Femur (tissue), 1 donor: Measurements from ENCODE around the gene C4orf54.

Experiments used
- DNase-seq: peaks from one replicate; pipeline ENCODE4 v3.0.0-alpha.2; 2017

C4orf54 gene

DNA sequence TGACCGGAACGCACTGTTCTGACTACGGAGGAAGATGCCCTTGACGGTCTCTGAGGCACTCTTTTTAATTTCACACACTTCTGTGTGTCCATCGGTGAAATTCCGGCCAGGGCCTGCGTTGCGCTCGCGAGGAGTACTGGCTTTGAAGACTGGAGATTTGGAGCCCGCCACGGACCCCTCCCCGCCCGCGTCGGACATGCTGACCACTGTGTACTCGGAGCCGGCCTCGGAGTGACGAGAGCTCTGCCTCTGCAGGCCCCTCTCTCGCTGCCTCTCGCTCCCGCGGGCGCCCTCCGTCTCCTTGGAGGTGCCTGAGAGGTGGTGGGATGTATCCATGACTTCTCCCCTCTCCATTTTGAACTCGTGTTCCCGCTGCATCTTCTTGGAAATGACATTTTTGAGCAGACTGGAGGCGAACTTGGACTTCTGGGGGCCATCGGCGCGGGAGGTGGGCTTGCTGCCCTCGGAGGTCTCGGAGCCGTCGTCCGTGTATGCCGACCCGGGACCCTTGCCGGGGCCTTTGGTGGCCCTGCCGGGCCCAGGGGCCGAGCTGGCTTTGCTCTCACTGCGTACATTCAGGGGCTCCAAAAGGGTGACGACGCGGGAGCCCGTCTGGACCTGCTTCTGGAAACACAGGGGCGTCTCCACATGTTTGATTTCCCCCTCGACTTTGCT is 5.7 kb downstream of the C4orf54 start:
- DNase-seq: no peak

DNA sequence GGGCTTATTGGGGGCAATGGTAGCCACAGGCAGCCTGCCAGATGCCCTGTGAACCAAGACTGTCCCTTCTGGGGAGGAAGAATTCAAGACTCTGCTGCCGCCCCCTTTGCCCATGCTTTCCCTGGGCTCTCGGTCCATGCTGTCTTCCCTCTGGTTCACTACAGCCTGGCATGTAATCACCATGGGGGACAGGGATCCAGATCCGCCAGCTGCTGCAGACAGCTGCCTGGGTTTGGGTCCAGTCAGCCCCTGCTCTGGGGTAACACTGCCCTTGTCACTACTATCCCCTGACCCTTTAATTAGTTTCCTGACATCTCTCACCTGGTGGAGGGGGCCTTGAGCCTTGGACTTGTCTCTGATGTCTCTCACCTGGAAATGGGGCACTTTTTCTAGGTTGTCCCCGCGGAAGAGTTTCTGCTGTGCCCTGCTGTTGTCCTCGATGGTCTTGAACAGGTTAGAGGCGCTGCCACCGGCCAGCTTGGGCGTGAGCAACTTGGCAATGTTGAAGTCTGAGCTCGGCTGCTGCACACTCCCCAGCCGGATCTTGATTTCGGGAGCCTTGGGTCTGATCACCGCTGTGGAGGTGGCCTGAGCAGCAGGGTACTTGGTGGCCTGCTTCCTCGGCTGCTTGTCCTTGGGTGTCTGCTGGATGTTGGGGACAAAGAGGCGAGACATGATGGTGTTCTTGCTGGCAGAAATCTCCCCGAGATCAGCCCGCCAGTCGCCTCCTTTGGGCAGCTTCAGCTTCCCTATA is 6.4 kb downstream of the C4orf54 start:
- DNase-seq: peak; percentile 39

DNA sequence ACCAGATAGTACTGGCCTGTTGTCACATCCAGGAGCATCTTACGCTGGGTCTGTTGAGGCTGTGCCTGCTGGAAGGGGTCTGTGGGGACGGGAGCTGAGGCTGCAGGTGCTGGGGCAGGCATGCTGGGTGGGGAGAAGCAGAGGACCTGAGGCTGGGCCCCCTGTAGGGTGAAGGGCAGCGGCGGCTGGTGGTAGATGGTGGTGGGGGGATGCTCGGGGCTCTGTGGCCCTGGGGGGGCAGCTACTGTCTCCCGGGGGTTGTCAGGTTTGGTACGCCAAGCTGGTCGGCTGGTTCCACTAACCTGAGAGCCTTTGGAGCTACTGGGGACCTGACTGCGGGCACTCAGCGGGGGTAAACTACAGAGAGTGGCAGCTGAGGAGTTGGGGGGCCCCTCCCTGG is 7.8 kb downstream of the C4orf54 start:
- no peak for DNase-seq

DNA sequence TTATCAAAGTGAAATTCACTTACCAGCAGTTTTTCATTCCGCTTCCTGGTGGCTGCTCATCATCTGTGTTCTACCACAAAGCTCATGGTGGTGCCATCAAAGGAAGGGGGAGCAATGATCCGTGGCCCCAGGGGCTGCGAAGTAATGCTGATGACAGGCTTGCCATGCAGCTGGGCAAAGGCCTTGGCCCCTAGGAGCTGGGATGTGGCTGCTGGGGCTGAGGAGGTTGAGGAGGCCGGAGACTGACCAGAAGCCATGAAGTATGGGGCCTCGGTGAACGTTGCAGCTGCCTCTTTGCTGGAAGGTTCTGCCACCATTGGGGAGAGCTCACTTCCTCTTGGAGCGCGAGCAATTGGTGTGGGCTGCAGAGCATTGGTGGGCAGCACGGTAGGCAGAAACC is 8.4 kb downstream of the C4orf54 start:
- no peak for DNase-seq

DNA sequence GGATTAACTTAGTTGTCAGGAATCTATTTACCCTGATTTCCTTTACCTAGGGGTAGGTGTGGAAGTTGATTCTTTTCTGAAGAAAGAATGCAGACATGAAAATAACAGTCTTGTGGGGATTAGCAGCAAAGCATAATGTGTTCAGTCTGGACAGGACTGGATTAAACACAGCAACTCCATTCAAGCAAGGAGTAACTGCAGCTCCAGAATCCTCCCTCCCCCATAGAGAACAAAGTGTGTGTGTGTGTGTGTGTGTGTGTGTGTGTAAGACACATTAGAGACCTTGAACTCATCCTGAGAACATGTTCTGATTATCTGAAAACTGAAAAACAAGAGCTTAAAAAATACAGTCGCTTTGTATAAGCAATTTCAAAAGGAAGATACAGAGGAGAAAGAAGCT is 9.3 kb downstream of the C4orf54 start:
- DNase-seq: no peak

DNA sequence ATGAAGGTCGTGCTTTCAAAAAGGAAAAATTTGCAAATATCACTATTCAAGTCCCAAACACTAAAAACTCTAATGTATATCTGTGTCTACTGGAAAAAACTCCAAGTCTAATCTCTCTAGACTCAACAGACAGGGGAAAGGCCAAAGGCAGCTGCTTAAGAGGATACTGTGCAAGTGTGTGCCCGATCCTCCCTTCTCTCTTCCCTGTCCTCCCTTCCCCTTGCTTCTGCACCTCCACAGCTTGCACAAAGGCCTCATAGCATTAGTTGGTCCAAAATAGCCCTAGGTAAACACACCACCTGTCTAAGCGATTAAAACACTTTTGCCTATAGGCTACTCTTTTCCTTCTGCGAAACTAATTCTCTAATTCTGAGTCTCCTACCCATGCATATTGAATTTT is 10.6 kb downstream of the C4orf54 start:
- no peak for DNase-seq

DNA sequence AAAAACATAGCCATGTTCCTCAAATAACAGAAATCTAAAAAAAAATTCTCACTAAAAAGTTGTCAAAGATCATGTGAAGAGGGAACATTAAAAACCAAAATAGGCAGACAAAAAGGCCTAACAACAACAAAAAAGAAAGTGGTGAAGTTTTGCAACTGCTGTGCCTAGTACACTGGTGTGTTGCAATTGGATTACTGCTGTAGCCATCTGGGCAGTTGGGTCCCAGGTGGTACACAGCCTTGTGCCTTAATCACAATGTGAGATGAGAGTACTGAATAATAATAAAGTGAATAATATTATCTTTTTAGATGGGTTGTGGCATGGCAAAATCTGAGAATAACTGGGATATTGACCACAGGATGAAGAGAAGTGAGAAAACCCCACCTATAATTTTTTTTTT is 12.0 kb downstream of the C4orf54 start:
- DNase-seq: no peak

DNA sequence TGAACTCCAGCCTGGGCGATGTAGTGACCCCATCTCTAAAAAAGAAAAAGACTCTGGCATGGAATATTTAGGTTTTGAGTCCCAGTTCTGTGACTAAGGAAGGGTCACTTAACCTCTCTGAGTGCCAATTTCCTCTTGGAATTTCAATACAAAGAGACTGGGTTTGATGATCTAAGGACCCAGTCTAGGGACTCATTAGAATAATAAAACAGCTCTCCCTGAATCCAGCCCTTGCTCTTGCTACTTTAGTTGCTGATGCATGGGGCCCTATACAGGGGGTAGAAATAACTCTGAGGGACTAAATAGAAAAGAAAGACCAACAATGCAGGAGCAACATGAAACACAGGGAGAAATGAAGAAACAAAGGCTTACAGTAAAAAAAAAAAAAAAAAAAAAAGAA is 12.6 kb downstream of the C4orf54 start:
- DNase-seq: no peak

DNA sequence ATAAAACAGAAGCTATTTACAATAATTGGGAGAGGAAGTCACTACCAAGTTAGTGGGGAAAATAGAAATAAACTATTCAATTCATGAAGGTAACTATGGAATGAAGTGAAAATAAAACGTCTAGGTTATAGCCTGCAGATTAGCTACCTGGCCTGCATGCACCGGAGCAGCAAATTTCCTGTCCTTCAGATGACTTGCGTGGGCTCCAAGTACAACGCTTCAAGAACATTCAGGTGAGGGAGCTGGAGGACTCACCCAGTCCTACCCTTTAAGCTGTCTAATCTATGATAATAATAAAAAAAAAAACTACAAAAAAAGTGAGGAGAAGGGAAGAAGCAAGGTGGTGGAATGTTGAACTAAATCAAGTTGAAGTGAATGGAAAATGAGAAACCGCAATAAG is 13.2 kb downstream of the C4orf54 start:
- no peak for DNase-seq

DNA sequence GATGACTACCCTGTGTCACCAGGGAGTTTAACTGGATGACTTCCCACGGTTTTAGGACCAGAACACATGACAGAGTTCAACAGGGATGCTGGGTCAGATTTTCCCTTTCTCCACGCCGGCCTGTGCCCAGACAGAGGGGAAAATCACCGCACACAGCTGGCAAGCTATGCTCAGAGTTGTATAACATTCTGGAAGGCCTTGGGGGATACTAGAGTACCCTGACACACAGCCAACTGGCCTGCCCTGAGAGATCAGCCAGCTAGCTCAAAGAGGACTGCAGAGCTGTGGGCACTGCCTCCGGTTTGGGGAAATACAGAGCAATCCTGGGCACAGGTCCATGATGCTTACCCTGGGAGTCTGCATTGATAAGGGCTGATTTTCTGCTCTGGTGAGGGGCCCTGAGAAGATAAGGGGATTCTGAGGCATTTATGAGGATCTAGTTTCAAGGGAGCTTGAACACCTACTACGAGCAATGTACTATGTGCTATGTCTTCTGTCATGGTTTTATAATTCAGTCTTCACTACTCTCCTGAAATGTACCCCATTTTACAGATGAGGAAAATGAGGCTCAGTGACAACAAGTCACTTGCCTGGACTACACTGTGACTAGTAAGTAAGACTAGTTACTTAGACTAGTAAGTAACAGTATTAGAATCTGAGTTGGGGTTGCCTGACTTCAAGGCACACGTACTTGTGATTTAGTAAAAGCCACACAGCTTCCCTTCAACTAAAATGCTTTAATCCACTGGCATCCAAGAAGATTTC is 14.7 kb downstream of the C4orf54 start:
- peak; percentile 83 for DNase-seq

DNA sequence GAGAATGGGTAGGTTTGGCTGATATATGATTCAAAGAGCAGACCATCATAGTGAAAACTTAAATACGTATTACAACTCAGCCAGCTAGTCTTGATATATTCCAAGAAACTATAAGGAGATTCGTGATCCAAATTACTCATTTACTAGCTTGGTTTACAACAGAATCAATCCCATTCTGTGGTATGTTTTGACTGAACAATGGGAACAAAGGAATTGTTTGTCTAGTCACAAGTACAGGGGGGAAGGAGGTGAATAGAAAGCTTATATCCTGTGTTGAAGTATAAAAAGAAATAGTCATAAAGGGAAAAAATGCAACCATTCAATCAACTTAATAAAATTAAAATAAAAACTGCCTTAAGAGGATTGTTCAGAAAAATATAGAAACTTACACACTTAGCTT is 17.0 kb downstream of the C4orf54 start:
- DNase-seq: no peak

DNA sequence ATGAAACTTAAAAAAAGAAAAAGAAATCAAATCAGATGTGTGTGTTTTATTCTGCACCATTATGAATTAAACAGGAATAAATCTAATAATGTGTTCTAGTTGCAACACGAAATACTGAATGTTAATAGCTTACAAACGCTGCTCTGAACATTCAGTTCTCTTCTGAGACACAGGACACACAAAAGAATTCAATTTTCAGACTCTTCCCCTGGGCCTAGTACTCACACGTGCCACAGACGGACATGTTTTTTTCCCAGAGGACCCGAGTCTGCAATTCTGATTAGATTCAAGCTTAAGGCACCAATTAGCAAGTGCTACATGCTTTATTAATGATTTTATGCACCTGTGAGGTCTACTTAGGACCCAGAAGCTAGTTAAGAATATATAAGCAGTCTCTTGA is 20.5 kb downstream of the C4orf54 start:
- DNase-seq: no peak

DNA sequence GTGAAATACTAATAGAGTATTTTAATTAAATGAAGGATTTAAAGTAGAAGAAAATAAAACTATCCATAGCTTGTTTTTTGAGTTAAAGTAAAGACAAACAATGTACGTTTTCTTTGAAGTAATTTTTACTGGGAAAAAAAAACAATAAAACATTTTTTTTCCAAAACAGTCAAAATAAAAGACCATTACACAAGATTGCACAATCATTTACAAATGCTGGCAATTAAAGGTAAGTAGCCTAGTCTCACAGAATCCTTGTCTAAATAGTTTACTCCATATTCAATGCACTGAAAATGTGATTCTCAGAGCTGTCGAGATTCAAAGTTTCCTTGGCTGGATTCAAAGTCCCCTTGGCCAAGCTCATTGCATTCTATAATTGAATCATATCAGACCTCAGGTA is 21.2 kb downstream of the C4orf54 start:
- no peak for DNase-seq

DNA sequence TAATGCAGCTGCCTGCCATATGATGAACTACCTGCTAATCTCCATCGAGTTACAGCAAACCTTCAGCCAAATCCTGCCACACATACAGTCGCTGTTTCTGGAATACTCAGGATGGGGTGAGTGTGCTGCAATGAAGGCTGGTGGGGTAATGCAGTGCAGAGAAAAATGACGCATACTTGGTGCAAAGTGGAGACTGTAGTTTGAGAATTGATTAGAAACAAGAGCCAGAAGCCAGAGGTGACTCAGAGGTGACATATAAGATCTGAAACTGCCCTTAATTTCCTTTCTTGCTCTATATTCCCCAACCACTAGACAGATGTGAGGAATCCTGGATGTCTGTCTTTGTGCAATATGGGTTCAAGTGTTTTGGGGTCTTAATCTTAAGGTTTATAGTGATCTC is 22.0 kb downstream of the C4orf54 start:
- no peak for DNase-seq

DNA sequence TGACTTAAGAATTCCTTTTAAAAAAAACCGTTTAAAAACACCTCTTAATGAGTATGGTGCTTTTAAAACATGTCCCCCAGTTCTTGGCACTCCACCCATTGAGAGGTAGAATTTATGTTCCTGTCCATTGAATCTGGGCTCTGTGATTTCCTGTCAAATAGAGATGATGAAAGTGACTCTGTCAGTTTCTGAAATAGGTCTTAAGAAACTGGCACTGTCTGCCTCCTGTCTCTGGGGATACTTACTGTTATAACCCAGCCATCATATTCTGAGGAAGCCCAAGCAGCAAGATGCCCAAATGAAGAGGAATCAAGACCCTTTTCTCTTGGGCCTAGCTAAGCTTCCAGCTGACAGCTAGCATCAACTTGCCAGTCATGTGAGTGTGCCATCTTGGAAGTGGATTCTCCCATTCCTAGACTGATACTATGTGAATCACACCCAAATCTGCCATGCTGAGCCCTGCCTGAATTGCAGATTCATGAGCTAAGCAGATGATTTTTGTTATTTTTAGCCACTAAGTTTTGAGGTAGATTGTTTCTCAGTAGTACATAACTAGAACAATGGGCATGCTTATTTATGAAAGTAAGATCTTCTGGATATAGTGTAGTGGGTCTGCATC is 22.8 kb downstream of the C4orf54 start:
- DNase-seq: no peak

DNA sequence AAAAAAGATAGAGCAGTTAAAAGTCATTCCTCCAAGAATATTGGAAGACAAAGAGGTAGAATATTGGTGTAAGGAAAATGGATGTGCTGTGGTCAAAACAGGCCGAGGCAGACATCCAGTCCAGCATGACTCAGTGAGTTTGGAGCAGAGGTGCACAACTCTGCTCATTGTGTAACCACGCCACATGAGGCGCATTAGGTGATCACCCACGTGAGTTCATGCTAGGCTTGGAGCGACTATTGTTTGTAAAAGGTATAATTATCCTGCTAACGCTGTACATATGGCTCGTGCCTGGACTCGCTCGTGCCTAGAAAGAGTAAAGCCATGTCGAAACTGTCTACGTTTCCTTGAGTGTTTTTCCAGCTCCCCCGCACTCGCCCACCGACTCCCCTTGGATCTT is 23.9 kb downstream of the C4orf54 start:
- no peak for DNase-seq

DNA sequence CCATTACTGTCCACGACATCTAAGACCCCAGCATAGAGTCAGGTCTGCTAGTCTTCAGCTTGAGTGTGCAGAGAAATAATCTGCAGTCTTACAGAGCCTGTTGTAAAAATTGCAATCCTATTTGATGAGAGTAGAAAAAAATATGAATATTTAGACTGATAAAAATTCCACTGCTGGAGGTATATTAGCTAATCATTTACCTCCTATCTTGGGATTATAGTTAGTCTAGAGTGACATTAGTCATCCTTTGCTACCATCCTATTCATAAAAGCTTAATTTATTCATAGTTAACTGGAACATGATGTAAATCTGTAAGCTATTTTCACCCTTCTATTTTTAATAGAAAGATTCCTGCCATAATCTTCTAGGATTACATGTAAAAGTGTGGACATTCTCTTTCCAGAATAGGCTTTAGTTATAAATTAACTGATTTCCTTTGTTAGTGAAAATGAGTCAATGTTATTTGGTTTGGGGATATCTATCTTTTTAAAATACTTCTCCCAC is 26.7 kb downstream of the C4orf54 start:
- no peak for DNase-seq

DNA sequence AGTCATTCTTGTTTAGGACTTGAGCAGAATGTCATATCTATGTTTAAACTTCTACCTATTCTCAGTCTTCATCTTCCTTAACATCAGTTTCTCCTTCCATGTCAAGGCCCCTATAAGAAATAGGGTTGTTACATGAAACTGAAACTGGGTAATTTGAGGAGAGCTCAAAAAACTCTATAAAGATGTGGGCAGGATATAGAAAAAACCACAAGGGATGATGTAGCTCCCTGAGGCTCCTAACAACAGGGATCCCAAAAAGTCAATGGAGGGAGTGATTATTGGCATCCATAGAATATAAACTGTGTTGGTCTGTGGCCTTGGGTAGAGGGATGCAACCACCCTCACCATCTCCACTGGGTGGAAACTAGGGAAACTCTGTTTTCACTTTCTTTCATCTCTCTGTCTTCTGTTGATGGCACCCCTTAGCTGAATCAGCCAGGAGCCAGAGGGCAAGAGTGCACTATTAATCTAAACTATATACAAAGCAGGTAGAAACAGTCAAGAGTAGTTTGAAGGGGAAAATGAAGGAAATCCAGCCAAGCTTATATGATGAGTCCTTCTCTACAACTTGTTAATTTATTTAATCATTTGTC is 27.6 kb downstream of the C4orf54 start:
- DNase-seq: no peak

DNA sequence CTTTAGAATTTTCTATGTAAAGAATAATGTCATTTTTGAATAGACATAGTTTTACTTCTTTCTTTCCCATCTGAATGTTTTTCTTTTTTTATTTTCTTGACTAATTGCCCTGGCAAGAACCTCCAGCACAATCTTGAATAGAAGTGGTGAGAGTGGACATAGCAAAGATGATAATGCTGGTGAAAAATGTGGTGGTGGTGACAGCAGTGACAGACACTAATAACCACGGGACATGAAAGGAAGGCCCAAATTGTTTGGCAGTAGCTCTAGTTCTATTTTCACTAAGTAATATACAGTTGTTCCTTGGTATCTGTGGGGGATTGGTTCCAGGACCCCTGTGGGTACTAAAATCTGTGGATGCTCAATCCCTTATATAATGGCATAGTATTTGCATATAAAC is 29.6 kb downstream of the C4orf54 start:
- DNase-seq: no peak

DNA sequence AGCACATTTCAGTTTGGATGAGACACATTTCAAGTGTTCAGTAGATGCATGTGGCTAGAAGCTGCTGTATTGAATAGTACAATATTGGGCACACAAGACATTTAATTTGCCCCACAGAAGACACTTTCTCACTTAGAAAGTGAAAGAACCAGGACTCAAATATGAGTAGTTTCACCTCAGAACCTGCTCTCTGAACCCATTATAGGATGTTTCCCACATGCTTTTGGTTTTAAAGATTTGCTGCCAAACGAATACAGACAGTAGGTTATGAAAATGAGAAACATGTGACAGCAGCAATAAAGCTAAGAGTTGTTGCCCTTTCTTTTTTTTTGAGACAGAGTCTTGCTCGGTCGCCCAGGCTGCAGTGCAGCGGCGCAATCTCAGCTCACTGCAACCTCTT is 32.3 kb downstream of the C4orf54 start:
- no peak for DNase-seq

DNA sequence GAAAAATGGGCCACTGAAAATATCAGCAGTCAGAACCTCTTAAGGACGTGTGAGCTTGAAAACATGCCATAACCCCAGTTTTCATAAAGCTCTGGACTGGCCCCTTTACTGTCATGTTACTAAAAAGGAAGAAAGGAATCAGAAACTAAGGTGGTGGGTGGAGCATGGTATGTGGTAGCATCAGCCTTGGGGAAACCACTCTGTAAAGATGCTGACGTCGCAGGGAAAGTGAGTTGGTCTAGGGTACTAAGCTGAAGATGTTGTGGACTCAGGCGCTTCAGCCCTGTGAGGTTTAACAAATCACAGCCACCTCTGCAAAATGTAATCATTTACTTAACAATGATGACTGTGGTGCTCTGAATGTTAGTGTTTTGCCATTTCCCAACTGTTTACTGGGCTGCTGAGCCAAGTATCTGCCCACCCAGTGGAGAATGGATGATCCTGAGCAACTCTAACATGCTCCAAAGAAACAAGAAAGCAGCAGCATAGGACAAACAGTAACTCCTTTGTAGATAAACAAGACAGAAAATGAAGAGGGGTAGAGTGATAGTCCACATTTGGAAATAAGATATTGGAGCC is 33.4 kb downstream of the C4orf54 start:
- DNase-seq: no peak

DNA sequence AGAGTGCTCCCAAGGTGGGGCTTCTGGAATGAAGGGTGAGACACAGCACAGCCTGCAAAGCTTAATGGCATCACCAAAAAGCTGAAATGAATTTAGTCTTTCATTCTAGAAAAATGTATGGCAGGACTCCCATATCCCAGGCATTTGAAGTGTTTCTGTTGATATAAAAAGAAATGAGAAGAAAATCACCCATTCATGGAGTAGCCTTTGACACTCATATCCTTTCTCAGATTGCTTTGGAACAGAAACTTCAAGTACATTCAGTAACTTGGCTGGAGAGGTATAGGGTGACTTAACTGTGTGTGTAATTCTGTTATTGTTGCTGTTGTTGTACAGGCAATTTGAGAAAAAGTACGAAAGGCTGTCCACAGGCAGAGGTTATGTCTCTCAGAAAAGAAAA is 35.3 kb downstream of the C4orf54 start:
- no peak for DNase-seq

DNA sequence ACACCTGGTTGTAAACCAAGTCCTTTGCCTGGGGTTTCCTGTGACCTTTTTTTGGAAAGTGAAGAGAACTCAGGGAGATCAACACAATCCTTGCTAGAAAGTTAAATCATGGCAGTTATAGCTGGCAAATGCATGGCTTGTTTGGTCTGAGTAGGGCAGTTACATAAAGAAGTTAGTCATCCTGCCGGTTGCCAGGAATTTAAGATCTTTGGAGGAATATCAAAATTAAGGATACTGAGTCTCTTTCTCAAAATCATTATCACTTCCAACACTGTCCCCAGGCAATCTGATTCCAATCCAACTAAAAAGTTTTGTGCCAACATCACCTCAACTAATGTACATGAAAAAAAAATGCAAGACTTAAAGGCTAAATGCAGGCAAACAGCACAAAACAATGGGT is 40.3 kb downstream of the C4orf54 start:
- no peak for DNase-seq
